Dedifferentiated amniotic fluid mesenchymal stem cell (primary cell): ENCODE results near the gene GCM1.

Experiments used
- DNase-seq: peaks from one replicate; pipeline ENCODE4 v3.0.0-alpha.2; 2016; ENCODE audit errors: extremely low spot score

The GCM1 gene

DNA sequence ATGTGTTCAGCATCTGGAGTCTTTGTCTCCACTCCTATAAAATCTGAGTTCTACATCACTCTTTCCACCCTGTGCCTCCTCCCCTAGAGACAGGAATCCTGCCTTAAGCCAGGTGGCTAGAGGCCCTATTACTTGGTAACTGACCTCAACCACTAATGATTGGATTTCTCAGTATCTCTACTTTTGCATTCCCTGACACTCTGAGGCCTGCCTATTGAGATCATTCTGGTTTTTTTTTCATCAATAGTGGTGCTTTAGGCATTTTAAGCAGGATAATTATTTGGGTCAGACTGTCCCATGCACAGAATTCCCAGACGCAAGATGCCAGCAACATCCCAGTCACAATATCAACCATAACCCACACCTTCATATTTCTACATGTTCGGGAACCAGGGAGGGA, 3.9 kb upstream of the GCM1 start:
- DNase-seq: no peak

GRCh38 chr6:53151676-53152075, 3.0 kb upstream of the GCM1 start:
- no peak for DNase-seq

DNA sequence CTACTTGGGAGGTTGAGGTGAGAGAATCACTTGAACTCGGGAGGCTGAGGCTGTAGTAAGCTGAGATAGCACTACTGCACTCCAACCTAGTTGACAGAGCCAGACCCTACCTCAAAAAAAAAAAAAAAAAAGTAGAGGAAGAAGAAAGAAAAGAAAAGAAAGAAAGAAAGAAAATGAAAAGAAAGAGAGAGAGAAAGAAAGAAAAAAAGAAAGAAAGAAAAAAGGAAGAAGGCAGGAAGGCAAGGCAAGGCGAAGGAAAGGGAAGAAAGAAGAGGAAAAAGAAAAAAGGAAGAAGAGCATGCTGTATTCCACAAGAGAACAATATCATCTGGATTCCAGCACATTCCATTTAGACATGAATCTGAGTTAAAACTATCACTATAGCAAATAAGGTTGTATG, 3.8 kb downstream of the GCM1 start:
- no peak for DNase-seq

DNA sequence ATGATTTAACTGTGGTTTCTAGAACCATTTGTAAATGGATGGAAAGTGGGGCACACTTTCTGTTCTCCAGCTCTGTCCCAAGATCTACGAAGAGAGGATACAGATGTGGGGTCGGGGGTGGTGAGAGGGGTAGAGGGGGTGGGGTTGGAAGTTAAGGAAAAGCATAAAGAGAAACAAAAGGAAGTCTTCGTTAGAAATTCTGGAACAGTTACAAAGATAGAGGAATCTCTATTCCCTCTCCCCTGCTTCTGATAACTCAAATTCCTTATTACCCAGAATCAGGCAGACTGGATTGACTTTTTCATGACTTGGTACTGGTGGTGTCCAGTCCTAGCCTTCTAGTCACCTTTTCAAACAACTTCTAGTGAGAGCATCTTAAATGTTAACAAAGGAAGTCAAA, 4.9 kb downstream of the GCM1 start:
- DNase-seq: no peak

GRCh38 chr6:53142810-53143209, 5.8 kb downstream of the GCM1 start:
- DNase-seq: no peak

DNA sequence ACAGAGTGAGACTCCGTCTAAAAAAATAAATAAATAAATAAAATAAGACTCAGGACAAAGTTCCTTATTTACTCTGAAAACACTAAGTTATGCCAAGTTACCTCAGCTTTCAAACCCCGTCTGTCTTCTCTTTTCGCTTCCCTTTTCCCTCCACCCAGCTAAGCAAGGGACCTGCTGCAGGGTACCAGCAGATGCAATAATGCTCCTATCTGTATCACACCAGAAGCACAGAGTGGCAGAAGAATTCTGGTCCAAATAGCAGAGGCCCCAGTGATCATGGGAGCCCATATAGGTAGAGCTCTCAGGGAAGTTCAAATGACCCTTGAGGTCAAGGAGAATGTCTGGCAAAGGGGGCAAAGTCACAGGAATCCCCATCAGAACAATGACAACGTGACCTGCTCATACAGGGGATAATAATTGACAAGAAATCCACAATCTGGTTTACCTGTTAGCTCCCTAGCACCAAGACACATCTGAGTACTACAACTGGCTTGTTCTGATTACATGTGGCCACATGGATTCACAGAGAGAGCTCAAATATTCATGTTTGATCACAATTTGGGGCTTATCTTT, 8.7 kb downstream of the GCM1 start:
- DNase-seq: no peak

DNA sequence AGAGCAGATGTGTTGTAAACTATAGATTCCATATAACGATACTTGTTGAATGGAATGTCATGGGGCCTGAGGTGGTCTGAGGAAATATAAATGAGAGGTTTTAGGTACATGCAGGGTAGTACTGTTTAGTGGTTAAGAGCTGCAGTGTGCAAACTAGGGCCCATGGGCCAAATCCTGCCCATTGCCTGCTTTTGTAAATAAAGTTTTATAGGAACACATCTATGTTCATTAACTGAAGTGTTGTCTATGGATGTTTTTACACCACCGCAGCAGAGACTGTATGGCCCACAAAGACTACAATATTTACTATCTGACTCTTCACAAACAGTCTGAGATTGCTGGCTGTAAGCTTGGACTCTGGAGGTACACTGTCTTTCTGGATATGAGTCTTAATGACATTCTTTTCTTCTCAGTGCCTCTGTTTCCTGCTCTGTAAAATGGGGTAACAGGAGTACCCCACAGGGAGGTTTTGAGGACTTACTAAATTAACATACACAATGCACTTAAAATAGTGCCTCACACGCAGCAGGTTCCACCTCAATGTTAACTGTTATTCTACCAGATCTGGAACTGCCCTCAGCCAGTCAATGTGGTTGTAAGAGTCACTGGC, 12.5 kb downstream of the GCM1 start:
- DNase-seq: no peak

DNA sequence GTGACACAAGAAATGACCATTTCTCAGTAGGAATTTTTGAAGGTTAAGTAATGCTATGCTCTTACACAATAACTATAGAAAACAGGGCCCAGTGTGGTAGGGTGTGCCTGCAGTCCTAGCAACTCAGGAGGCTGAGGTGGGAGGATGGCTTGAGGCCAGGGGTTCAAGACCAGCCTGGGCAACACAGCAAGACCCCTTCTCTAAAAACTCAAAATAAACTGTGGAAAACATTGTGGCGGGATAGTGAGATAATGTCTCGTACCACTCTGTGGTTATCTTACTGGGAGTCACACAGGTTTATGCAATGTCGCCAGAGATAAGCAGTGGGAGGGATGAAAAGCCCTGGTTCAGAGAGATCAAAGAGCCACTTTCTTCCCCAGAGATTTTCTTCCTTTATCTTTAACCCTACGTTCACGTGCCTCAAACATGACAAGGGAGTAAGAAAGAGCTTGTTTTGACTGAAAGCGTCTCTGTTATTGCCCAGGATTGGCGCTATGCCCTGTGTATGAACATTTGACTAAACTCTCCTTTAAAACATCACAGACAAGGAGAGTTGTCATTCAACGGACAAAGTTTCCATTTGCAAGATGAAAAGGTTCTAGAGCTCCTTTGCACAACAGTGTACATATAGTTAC, 13.9 kb downstream of the GCM1 start:
- DNase-seq: no peak

DNA sequence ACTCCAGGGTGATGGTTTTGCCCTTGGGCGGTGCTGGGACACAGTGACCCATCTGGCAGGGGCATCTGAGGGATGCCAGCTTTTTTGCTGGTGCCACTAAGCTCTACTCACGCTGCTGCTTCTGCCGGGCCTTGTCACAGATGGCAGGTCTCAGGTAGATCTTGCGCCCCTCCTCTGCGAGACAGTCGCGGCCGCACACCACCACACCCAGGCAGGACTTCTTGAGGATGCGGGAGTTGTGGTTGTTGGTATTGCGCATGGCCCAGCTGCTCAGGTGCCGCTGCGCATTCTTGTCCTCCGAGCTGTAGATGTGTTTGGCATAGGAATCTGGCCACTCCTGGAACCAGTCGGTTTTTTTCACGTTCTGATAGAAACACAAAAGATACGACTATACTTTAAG, 14.7 kb downstream of the GCM1 start:
- DNase-seq: no peak

DNA sequence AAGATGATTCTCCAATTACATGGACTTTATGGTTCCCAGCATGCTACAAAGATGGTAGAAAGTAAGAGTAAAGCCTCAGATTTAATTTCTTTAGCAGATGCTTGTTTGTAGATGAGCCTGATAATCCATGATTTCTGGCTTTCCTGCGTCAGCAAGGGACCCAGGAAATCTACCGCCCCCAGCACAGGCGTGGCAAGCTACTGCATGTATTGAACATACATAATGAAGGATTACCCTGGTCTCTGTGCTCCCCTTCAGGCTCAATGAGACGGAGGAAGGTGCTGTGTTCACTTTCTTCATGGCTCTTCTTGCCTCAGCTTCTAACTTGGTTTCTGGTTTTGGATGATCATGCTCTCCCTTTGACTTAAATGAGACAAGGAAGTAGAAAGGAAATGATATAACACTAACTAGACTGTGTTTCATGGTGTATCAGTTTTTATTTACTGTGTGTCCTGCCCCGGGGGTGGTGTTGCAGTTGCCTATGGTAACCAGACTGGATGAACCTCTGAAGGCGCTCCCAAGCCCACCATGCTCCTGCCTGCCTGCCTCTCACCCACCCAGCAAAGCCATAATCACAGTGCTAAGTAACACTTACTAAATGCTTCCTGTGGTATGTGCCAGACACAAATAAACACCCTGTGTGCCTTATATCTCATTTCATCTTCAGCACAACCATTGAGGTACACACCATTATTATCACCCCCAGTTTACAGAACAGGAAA, 17.9 kb downstream of the GCM1 start:
- no peak for DNase-seq

DNA sequence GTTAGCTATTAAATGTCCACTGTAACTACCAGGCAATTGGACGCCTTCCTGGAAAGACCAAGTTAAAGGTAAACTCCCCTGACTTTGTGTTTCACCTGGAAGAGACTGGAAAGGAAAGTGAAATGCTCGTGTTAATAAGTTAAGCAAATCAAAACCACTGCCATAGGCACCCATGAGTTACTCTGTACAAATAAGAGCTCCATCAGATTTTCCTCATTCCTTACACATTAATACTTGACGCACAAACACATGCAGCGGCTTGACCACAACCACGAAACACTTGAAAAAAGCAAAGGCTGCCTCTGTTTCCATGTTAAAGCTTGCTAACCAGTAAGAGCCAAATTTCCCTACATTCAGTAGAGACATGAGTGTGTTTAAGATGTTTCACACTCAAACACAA, 19.8 kb downstream of the GCM1 start:
- no peak for DNase-seq

DNA sequence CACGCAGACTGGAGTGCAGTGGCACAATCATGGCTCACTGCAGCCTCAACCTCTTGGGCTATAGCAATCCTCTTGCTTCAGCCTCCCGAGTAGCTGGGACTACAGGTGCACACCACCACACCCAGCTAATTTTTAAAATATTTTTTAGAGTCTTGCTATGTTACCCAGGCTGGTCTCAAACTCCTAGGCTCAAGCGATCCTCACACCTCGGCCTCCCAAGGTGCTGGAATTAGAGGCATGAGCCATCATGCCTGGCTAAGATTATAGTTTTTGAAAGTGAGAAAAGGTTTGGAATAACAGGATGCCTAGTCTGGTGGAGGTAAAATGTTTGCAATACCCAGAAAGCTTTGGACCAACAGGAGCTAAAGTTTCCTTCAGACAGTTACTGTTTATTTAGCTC, 23.4 kb downstream of the GCM1 start:
- DNase-seq: no peak

DNA sequence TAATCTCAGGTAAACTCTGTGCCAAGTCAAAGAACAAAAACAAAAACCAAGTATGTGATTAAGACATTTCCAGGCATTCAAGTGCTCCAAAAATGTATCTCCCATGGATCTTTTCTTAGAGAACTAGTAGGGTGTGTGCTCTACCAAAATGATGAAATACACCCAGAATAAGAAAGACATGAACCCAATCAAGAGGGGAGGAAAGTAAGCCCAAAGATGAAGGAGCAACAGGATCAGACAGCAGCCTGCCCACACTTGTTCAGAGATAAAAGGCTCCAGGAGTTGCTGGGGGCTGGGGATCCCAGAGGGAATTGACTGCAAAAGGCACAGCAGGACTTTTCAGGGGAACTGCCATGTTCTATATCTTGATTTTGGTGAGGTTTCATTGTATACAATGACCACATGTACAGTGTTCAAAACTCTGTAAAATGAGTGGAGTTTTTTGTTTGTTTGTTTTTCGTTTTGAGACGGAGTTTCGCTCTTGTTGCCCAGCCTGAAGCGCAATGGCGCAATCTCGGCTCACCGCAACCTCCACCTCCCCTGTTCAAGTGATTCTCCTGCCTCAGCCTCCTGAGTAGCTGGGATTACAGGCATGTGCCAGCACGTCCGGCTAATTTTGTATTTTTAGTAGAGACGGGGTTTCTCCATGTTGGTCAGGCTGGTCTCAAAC, 24.4 kb downstream of the GCM1 start:
- DNase-seq: no peak

GRCh38 chr6:53119772-53120409, 28.8 kb downstream of the GCM1 start:
- peak; percentile 60 for DNase-seq

DNA sequence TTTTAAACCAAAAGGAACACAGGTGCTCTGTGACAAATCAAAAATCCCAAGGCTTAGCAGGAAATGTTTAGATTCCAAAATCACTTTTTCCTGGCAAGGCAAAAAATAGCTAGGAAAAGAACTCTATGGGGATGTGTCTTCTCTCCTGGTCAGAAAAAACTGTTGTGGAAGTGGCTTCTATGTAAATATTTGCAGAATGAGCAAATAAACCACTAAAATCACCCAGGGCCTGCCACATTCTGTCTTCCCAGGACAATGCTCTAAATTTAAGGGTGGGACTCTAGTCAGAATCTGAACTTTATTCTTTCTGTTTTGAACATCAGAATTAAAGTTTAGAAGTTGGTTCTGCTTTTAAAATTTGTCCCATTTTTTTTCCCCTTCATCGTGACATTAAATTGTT, 29.3 kb downstream of the GCM1 start:
- no peak for DNase-seq

DNA sequence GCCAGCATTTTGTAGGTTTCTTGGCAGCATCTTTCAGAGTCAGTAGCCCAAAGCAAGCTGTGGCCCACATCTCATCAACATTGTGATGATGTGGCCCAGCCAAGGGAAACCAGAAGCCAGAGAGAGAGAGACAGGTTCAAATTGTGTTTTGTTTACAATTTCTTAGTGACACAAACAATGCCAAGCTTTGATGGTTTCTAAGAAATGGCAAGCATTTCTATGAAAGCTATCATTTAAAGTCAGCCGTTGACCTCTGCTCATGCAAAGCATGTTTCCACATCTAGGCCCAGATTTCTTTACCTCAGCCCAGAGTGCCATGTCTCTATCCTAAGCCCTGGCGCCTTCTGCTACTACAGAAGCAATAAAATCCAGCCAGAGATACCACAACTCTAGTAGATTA, 32.9 kb downstream of the GCM1 start:
- no peak for DNase-seq

DNA sequence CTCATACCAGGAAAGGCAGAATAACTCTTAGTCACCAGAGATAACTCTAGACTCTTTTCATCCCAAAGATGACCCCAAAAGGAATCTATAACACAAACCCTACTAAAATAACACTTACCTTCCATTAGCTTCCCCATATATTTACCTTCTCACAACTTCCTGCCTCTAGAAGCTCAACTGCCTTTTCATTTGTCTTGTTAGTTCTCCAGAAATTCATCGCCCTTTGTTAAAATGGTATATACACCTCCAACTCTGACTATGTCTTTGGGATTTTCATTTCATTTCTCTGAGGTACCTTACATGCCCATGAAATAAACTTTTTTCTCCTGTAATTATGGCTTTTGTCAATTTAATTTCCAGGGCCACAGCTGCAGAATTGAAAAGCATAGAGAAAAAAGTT, 33.5 kb downstream of the GCM1 start:
- DNase-seq: no peak

- no peak for DNase-seq
These were observed 34.9 kb downstream of the GCM1 start for GRCh38 chr6:53113742-53114141.

DNA sequence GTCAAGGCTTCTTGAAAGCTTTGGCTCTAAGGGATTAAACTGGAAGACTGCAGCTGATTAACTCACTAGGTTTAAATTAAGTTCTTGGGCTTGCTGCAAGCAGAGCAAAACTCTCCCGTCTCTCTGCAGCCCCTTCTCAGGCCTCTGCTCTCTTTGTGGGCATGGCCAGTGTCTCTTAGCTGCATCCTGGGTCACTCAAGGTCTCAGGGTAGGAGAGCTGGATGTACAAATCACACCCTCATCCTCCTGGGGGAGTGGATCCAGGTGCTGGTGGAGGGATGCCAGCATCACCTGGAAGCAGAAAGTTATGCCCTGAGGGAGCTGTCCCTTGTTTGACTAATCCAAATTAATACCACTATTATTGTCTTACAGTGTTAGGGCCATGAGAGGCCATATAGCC, 35.8 kb downstream of the GCM1 start:
- DNase-seq: no peak

DNA sequence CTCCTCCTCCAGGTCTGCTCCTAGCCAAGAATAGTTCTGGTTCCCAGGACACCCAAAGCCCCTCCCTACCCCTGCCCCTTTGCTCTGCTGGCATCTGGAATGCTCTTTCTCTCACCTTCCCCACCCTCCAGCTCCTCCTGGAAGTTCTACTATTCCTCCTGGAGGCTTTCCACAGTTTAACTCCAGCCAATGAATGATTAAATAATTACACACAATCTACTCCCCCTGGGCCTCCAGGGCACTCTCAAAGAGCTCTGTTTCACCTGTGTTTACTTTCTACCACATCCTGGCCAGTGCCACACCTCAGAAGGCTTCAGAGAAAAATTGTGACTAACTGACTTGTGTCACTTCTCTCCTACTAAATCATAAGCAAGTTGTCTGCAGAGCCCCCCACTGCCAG, 36.2 kb downstream of the GCM1 start:
- no peak for DNase-seq

DNA sequence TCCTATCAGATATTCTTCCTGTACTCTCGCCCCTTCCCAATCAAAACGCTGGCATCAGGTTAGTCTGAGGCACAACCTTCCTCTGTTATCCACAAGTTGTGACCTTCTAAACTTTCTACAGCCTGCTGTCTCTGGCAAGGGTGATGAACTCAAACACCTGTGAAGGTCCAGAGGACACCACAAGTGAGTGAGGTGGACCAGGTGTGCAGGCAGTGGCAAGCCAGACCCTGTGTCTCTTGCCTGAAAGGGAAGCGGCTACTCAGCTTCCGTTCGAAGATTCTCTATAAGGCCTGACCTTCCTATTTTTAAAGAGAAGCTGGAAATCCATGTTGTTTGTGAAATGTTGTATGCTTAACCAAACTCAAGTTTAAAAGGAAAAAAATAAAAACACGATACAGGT, 36.8 kb downstream of the GCM1 start:
- no peak for DNase-seq

DNA sequence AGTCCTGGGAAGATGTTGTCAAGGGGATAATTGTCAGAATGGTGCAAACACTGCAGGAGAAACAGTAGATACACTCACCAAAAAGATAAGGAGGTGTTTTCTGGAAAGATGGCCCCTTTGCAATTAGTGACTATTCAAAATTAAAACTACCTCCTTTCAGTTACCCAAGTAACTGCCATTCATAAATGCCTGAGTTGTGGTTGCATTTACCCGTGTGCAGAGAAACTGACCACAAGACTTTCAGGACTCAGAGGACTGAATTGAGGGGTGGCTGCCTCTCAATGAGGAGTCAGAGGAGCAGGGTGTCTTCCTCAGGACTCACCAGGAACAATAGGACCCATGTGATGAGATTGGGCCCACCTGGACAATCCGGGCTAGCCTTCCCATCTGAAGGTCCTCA, 39.0 kb downstream of the GCM1 start:
- no peak for DNase-seq
